H1 (cell line): ENCODE measurements around the gene WNK4. TPM values are rescaled to one million over a fixed set of nuclear protein-coding genes. Genes with fewer than 3 reads are reported as not detected.

Experiments
- CTCF ChIA-PET: fragments of 300-600 bp; sonication (Branson Sonifier 250); formaldehyde crosslinking; loops from one replicate; lab custom pipeline; 2021; ENCODE audit not compliant: partially characterized antibody; lab: Charles Lee
- POLR2A ChIA-PET: fragments of 300-600 bp; sonication (Branson Sonifier 250); formaldehyde crosslinking; loops from one replicate; lab custom pipeline; 2021; ENCODE audit warnings: inconsistent platforms; ENCODE audit not compliant: partially characterized antibody; lab: Charles Lee
- DNase-seq, 2 experiments: peaks; one replicate each; pipeline versions ENCODE4 v3.0.0 to v3.0.0-alpha.2; 2010 to 2022; ENCODE audit warnings: low spot score in 2 of 2, low read depth in 1 of 2, mixed read lengths in 1 of 2
- FAIRE-seq: peaks from 2 replicates; lab custom pipeline; 2011; peaks lifted over from hg19 to GRCh38; lab: Jason Lieb, UNC
- H2AFZ ChIP-seq: 2 replicates; pipeline ENCODE4 v1.8.1; 2012; ENCODE audit warnings: low read length, inconsistent platforms
- H2AK5ac ChIP-seq: 2 replicates; pipeline ENCODE4 v1.6.1; 2013; ENCODE audit warnings: low read depth, low read length
- H2BK120ac ChIP-seq: replicated peaks from 2 replicates; pipeline ENCODE3; 2013; ENCODE audit warnings: low read depth, low read length, inconsistent platforms
- H2BK12ac ChIP-seq: 2 replicates; pipeline ENCODE4 v1.6.1; 2013; ENCODE audit warnings: low read depth, low read length
- H2BK15ac ChIP-seq: 2 replicates; pipeline ENCODE4 v1.6.1; 2013; ENCODE audit warnings: low read length
- H2BK20ac ChIP-seq: 2 replicates; pipeline ENCODE4 v1.6.1; 2013; ENCODE audit warnings: low read length
- H2BK5ac ChIP-seq: 2 replicates; pipeline ENCODE4 v1.6.1; 2013; ENCODE audit warnings: low read depth, low read length
- H3K14ac ChIP-seq: 2 replicates; pipeline ENCODE4 v1.6.1; 2013; ENCODE audit warnings: inconsistent platforms; ENCODE audit not compliant: insufficient read length
- H3K18ac ChIP-seq: 2 replicates; pipeline ENCODE4 v1.6.1; 2013; ENCODE audit warnings: low read length; ENCODE audit errors: extremely low read depth
- H3K23ac ChIP-seq: 2 replicates; pipeline ENCODE4 v1.6.1; 2013; ENCODE audit warnings: inconsistent platforms; ENCODE audit not compliant: insufficient read length
- H3K23me2 ChIP-seq: 2 replicates; pipeline ENCODE4 v1.6.1; 2013; ENCODE audit warnings: low read depth, low read length
- H3K27ac ChIP-seq: 2 replicates; pipeline ENCODE4 v1.6.1; 2011; ENCODE audit warnings: low read depth, low read length, inconsistent platforms
- H3K27me3 ChIP-seq, 4 experiments: replicated peaks in 1 of 4; 1 replicate in 1 of 4; 2 replicates in 3 of 4; pipeline versions ENCODE4 v1.6.1 to v1.8.1; 2011 to 2013; ENCODE audit warnings: low read length in 3 of 4, mild to moderate bottlenecking in 3 of 4, inconsistent platforms in 2 of 4, mixed read lengths in 2 of 4, moderate library complexity in 1 of 4; ENCODE audit not compliant: control insufficient read depth in 3 of 4, insufficient read depth in 3 of 4; ENCODE audit errors: extremely low read depth in 1 of 4
- H3K36me3 ChIP-seq, 4 experiments: 2 replicates each; pipeline versions ENCODE4 v1.6.1 to v1.8.1; 2011 to 2013; ENCODE audit warnings: mild to moderate bottlenecking in 4 of 4, low read length in 3 of 4, moderate library complexity in 2 of 4, control low read depth in 1 of 4, inconsistent platforms in 1 of 4; ENCODE audit not compliant: insufficient read depth in 4 of 4, control insufficient read depth in 2 of 4
- H3K4ac ChIP-seq: replicated peaks from 2 replicates; pipeline ENCODE3; 2013; ENCODE audit warnings: low read length, low read depth, mixed read lengths, inconsistent platforms; ENCODE audit not compliant: insufficient read length
- H3K4me1 ChIP-seq, 4 experiments: replicated peaks in 1 of 4; 1 replicate in 1 of 4; 2 replicates in 3 of 4; pipeline versions ENCODE4 v1.6.1 to v1.8.1; 2011 to 2013; ENCODE audit warnings: low read length in 3 of 4, inconsistent platforms in 2 of 4, mixed read lengths in 1 of 4; ENCODE audit not compliant: insufficient read depth in 4 of 4, control insufficient read depth in 3 of 4
- H3K4me2 ChIP-seq, 2 experiments: 2 replicates each; pipeline versions ENCODE4 v1.6.1 to v1.8.1; 2011 to 2013; ENCODE audit warnings: low read depth in 2 of 2, low read length in 2 of 2, control low read depth in 1 of 2, inconsistent platforms in 1 of 2, mild to moderate bottlenecking in 1 of 2; ENCODE audit not compliant: insufficient read depth in 1 of 2
- H3K4me3 ChIP-seq, 4 experiments: fragments of 200-600, 300-600 bp in 1 of 4; sonication (generic), shearing (Covaris generic), sonication (Bioruptor Twin) in 1 of 4; 2 replicates each; pipeline versions ENCODE4 v1.5.1 to v1.8.1; 2011 to 2016; ENCODE audit warnings: low read length in 4 of 4, low read depth in 3 of 4, control low read depth in 2 of 4, inconsistent platforms in 2 of 4, mild to moderate bottlenecking in 2 of 4, mixed read lengths in 1 of 4, moderate library complexity in 1 of 4; ENCODE audit not compliant: insufficient read depth in 2 of 4; ENCODE audit errors: extremely low read depth in 1 of 4
- H3K56ac ChIP-seq: replicated peaks from 2 replicates; pipeline ENCODE3; 2013; ENCODE audit warnings: low read depth, mild to moderate bottlenecking, mixed read lengths, low read length, inconsistent platforms; ENCODE audit not compliant: insufficient read length
- H3K79me1 ChIP-seq: 2 replicates; pipeline ENCODE4 v1.6.1; 2013; ENCODE audit warnings: low read depth, low read length, control low read depth
- H3K79me2 ChIP-seq, 2 experiments: 2 replicates each; pipeline versions ENCODE4 v1.6.1 to v1.8.1; 2012 to 2013; ENCODE audit warnings: low read length in 2 of 2, mild to moderate bottlenecking in 2 of 2, inconsistent platforms in 1 of 2; ENCODE audit not compliant: insufficient read depth in 2 of 2, control insufficient read depth in 1 of 2
- H3K9ac ChIP-seq, 4 experiments: replicated peaks in 1 of 4; 1 replicate in 1 of 4; 2 replicates in 3 of 4; pipeline versions ENCODE4 v1.6.1 to v1.8.1; 2011 to 2013; ENCODE audit warnings: low read depth in 3 of 4, low read length in 3 of 4, control low read depth in 2 of 4, mild to moderate bottlenecking in 2 of 4, moderate library complexity in 2 of 4, inconsistent platforms in 1 of 4; ENCODE audit errors: extremely low read depth in 1 of 4
- H3K9me3 ChIP-seq, 2 experiments: 2 replicates each; pipeline versions ENCODE4 v1.6.1 to v1.8.1; 2012 to 2013; ENCODE audit warnings: mild to moderate bottlenecking in 2 of 2, moderate library complexity in 2 of 2, control low read depth in 1 of 2, inconsistent platforms in 1 of 2, low read depth in 1 of 2, low read length in 1 of 2, mixed read lengths in 1 of 2; ENCODE audit not compliant: insufficient read depth in 2 of 2
- H4K20me1 ChIP-seq, 2 experiments: replicated peaks in 1 of 2; 2 replicates each; pipeline versions ENCODE3 to v1.8.1; 2011 to 2013; ENCODE audit warnings: inconsistent platforms in 2 of 2, low read length in 2 of 2, mild to moderate bottlenecking in 1 of 2; ENCODE audit not compliant: insufficient read depth in 2 of 2, control insufficient read depth in 1 of 2
- H4K5ac ChIP-seq: 2 replicates; pipeline ENCODE4 v1.6.1; 2013; ENCODE audit warnings: low read length, low read depth, mixed read lengths, inconsistent platforms; ENCODE audit not compliant: insufficient read length
- H4K8ac ChIP-seq: 2 replicates; pipeline ENCODE4 v1.8.0; 2013; ENCODE audit warnings: mild to moderate bottlenecking, moderate library complexity, low read length, inconsistent platforms; ENCODE audit not compliant: insufficient read depth; ENCODE audit errors: extremely low read depth
- H4K91ac ChIP-seq: replicated peaks from 2 replicates; pipeline ENCODE3; 2013; ENCODE audit warnings: low read length, mixed read lengths, inconsistent platforms; ENCODE audit not compliant: insufficient read length
- GTF2F1 ChIP-seq: IDR thresholded peaks from 2 replicates; pipeline ENCODE4 v1.6.1; 2012; ENCODE audit warnings: low read depth, low read length, improper control_type of control experiment, borderline replicate concordance
- JUN ChIP-seq: IDR thresholded peaks from 2 replicates; pipeline ENCODE4 v1.6.1; 2011; ENCODE audit warnings: low read depth, mild to moderate bottlenecking, improper control_type of control experiment, low read length
- MAFK ChIP-seq: IDR thresholded peaks from 2 replicates; pipeline ENCODE4 v1.6.1; 2012; ENCODE audit warnings: low read depth, mild to moderate bottlenecking, improper control_type of control experiment, low read length
- POLR2A ChIP-seq, 2 experiments: IDR thresholded peaks; 1 replicate in 1 of 2; 2 replicates in 1 of 2; pipeline ENCODE4 v1.6.1; 2011; ENCODE audit warnings: low read depth in 2 of 2, low read length in 2 of 2, mild to moderate bottlenecking in 2 of 2; ENCODE audit errors: control extremely low read depth in 1 of 2
- RNF2 ChIP-seq: fragments of 200-900, 300-1000 bp; sonication (generic); IDR thresholded peaks from 2 replicates; pipeline ENCODE4 v1.7.1; 2016; ENCODE audit warnings: borderline replicate concordance, low read depth, mild to moderate bottlenecking, antibody characterized with exemption, low read length; ENCODE audit not compliant: poor library complexity, severe bottlenecking; ENCODE audit errors: missing control alignments
- SP1 ChIP-seq: IDR thresholded peaks from 2 replicates; pipeline ENCODE4 v1.6.1; 2011; ENCODE audit warnings: low read depth, low read length
- TAF7 ChIP-seq: optimal IDR thresholded peaks from 2 replicates; pipeline ENCODE3; 2011; ENCODE audit warnings: low read depth, mild to moderate bottlenecking, inconsistent platforms, low read length, moderate library complexity, borderline replicate concordance
- YY1 ChIP-seq: IDR thresholded peaks from 2 replicates; pipeline ENCODE4 v1.6.1; 2011; ENCODE audit warnings: low read depth, mild to moderate bottlenecking, low read length
- WGBS, 2 experiments: shearing (Covaris generic) in 1 of 2; methylation state at CpG; one replicate each; pipeline versions ENCODE4 v1.1.6 to v1.1.7; 2013 to 2015; ENCODE audit warnings: low lambda C conversion rate in 2 of 2, mixed read lengths in 2 of 2, inconsistent platforms in 1 of 2, low coverage in 1 of 2, missing lambda C conversion rate in 1 of 2; ENCODE audit not compliant: insufficient replicate concordance in 2 of 2, insufficient coverage in 1 of 2, insufficient read length in 1 of 2; ENCODE audit errors: extremely low coverage in 1 of 2, missing lambda C conversion rate in 1 of 2; 5-methylcytosine and 5-hydroxymethylcytosine counted together
- polyA plus RNA-seq, 7 experiments: library from polyadenylated mRNA; depleted of rRNA in 3 of 7; stranded (reverse) in 5 of 7; unstranded in 2 of 7; fragments of >200 nt in 5 of 7; fragments of 200-250 nt in 2 of 7; gene quantifications; 1 replicate in 5 of 7; 2 replicates in 1 of 7; 4 replicates in 1 of 7; pipeline versions ENCODE4 v1.2.1 to v1.2.3, GENCODE V29; 2011 to 2013; ENCODE audit warnings: missing spikeins in 2 of 7, mixed read lengths in 2 of 7
- total RNA-seq: library from RNA; stranded (reverse); fragmentation: NEBNext Ultra II Directional; extraction: Animal tissue kit (Norgen Biotek cat#: 25700); gene quantifications from 2 replicates; pipeline ENCODE4 v1.2.1, GENCODE V29; 2021
- TF ChIP-seq, protein P1 (sequence below): IDR thresholded peaks from 2 replicates; pipeline ENCODE4 v1.6.1; 2012; ENCODE audit warnings: low read length, inconsistent platforms
- TF ChIP-seq, protein P2 (sequence below): IDR thresholded peaks from 2 replicates; pipeline ENCODE4 v1.6.1; 2012; ENCODE audit warnings: inconsistent platforms

The WNK4 gene
- total and polyA plus RNA-seq, 2 of the 8 experiments (the other 6 are each of a cell fraction or from before 2014, with no cell fraction given) = 0.21 to 1.7 TPM

DNA sequence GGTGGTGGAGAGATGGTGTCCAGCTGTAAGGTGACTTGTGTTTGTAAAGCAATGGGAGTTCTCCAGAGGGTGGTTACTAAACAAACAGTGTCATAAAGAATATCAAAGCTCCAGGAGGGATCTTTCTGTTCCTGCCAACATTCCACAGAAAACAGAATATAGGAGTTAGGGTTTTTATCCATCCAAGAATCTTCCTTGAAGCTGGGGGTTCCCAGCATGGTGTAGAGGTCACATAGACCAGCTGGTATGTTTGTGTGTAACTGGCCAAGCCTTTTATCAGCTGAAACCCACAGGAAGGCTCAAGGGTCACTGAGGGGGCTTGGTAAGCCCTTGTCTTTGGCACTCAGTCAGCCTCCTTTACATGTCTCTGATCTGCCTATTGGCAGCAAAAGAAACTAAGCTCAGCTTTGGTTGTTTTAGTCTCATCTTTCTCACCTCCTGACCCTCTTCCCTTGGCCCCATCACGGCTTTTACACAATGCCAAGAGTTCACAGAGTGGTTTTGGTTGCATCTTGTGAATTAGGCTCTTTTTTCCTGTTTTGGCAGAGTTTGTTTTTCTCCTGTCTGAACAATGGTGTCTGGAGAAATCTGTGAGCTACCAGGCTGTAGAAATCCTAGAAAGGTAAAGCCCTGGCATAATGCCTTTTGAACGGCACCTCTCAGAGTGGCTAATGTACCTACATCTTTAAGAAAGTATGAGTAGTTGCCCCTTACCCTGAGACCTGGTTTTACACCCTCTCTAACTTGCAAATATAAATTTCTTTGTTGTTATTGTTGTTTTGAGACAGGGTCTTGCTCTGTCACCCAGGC lies 22.9 kb downstream of the WNK4 start:
- H3K36me3 ChIP-seq = no peaks in the 10 kb centered on the region; a peak in 1 of 8 replicates
- FAIRE-seq = no peak
- WGBS, 2 experiments = 84% methylated on average over 2 of the region's 2 CpGs; no CpG with 5 or more reads in 1 of the 2 experiments
- no peak for TF ChIP-seq SP1
- no peak for TF ChIP-seq YY1
- TF ChIP-seq POLR2A (IDR thresholded peaks at IDR 0.05; ENCODE audit: control extremely low read depth in 1 of 2, low read depth in 2 of 2, low read length in 2 of 2) = no peak
- no peak for TF ChIP-seq MAFK
- TF ChIP-seq, protein P1, sequence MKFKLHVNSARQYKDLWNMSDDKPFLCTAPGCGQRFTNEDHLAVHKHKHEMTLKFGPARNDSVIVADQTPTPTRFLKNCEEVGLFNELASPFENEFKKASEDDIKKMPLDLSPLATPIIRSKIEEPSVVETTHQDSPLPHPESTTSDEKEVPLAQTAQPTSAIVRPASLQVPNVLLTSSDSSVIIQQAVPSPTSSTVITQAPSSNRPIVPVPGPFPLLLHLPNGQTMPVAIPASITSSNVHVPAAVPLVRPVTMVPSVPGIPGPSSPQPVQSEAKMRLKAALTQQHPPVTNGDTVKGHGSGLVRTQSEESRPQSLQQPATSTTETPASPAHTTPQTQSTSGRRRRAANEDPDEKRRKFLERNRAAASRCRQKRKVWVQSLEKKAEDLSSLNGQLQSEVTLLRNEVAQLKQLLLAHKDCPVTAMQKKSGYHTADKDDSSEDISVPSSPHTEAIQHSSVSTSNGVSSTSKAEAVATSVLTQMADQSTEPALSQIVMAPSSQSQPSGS = no peak
- TF ChIP-seq, protein P2, sequence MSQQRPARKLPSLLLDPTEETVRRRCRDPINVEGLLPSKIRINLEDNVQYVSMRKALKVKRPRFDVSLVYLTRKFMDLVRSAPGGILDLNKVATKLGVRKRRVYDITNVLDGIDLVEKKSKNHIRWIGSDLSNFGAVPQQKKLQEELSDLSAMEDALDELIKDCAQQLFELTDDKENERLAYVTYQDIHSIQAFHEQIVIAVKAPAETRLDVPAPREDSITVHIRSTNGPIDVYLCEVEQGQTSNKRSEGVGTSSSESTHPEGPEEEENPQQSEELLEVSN = no peak
- no peak for TF ChIP-seq JUN
- TF ChIP-seq TAF7 = no peak
- TF ChIP-seq RNF2 = no peak
- TF ChIP-seq GTF2F1 = no peak

More for the DNA sequence above, 22.9 kb downstream of the WNK4 start:
- ChIA-PET POLR2A (interaction anchor here (1.7 to 1.8 kb wide), 2 partner anchors 12 to 31 kb away, joined by 4 read pairs; no protein-coding TSS in a partner anchor), CTCF (interaction anchor here (0.7 to 3.6 kb wide), 4 partner anchors 14 to 78 kb away, joined by 3 to 15 read pairs (median 8); no protein-coding TSS in a partner anchor)
- Histone ChIP-seq H4K91ac (no peak overlapping the region), H2BK5ac (no peak overlapping the region), H3K14ac (no peak overlapping the region), H3K9me3 (peaks cover 5 to 8% of the 10 kb centered on the region in 2 experiments; a peak in 3 of 4 replicates), H3K4ac (no peak overlapping the region), H2AK5ac (no peak overlapping the region), H3K9ac (no peak overlapping the region), H4K20me1 (no peaks in the 10 kb centered on the region), H2BK15ac (no peak overlapping the region), H2BK120ac (no peak overlapping the region), H2BK20ac (no peak overlapping the region), H2BK12ac (no peak overlapping the region), H3K27me3 (peaks cover 0 to 15% (median 11%) of the 10 kb centered on the region in 4 experiments; a peak in 6 of 7 replicates), H3K23me2 (no peaks in the 10 kb centered on the region), H4K5ac (no peak overlapping the region), H2AFZ (no peak overlapping the region), H4K8ac (no peak overlapping the region), H3K79me1 (no peaks in the 10 kb centered on the region), H3K23ac (no peak overlapping the region), H3K79me2 (no peaks in the 10 kb centered on the region), H3K18ac (no peak overlapping the region), H3K4me2 (no peak overlapping the region), H3K56ac (no peak overlapping the region), H3K27ac (no peak overlapping the region), H3K4me1 (no peaks in the 10 kb centered on the region), H3K4me3 (no peak overlapping the region)
- no peak for DNase-seq
